ENCODE data around the gene TUBB2B. TPM values are rescaled to one million over a fixed set of nuclear protein-coding genes. Genes with fewer than 3 reads are reported as not detected.

Gene TUBB2B
- total RNA-seq (ENCODE audit: low replicate concordance): 4.1 and 6.3 TPM in 2 replicates

DNA sequence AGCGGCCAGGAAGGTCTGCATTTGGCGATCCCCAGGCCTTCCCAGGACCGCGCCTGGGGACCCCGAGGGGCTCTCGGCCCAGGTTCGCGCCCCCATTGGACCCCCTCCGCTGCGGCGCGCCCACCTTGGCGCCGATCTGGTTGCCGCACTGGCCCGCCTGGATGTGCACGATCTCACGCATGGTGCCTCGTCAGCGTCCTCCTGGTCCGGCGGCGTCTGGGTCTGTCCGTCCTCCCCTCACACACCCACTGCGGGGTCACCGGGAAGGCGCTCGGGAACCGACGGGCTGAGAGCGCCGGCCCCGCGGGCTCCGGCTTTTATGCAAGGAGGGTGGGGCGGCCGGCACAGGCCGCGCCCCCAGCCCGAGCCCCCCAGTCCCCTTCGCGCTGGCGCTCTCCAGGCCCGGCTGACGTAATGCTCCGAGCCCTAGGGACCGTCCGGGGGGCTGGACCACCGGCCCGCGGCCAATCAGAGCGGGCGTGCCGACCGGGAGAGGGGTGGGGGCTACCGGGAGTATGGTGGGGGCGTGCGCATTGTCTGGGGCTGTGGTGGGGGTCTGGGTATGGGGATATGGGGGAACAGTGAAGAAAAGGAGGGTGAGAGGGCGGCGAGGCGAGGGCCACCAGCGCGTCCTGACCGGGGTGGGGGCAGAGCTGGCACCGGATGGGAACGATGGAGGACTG lies at the start of gene TUBB2B:
TSS of gene TUBB2B (minus strand) at position 291 of the 683 bp plus-strand sequence. CDS start at position 181, 110 bp downstream.

DNA sequence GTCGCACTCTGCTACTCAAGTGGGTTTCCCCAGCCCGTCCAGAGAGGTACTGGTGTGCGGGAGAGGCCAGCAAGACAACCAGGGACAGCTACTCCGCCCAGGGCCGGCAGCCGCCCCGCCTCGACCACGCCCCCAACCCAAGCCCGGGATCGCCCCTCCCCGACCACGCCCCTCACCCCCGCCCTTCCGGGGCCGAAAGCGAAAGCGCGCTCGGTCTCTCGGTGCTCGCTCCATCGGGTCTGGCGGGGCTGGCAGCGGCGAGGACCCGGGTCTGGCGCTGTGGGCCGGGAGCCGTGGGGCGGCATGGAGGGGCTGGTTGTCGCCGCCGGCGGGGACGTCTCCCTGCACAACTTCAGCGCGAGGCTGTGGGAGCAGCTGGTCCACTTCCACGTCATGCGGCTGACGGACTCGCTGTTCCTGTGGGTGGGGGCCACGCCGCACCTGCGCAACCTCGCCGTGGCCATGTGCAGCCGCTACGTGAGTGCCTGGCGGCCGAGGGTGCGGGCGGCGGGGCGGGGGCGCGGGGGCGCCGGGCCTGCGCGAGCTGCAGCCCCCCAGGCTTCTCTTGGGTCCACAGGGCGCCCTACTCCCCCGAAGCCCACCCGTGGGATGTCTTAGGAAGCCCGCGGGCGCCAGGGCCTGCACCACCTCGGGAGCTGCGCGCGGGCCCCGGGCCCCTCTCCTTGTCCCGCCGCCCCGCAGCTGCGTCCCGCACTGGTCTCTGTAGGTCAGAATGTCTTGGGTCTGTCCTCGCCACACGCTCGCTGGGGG lies 31.5 kb upstream of the TUBB2B start, which contains the start of gene PSMG4:
TSS of gene PSMG4 (plus strand) at position 228 of the 771 bp plus-strand sequence. CDS start at position 304, 76 bp downstream.

Other genes starting within 250 kb of the TUBB2B start
- gene NQO2, start 227.8 kb downstream of the TUBB2B start, total RNA-seq (ENCODE audit: low replicate concordance): 44.7 and 55.5 TPM in 2 replicates
- gene RIPK1, start 159.2 kb downstream of the TUBB2B start, total RNA-seq (ENCODE audit: low replicate concordance): 16.2 and 21.3 TPM in 2 replicates
- gene BPHL, start 108.9 kb downstream of the TUBB2B start, total RNA-seq (ENCODE audit: low replicate concordance): 12.4 and 15.2 TPM in 2 replicates
- 102 and 120 TPM in 2 replicates for gene TUBB2A, start 70.1 kb downstream of the TUBB2B start, total RNA-seq (ENCODE audit: low replicate concordance)
- 36.7 and 45.8 TPM in 2 replicates for gene PSMG4, start 31.3 kb upstream of the TUBB2B start, total RNA-seq (ENCODE audit: low replicate concordance)
- 3.4 and 25.2 TPM in 2 replicates for gene SLC22A23, start 229.4 kb upstream of the TUBB2B start, total RNA-seq (ENCODE audit: low replicate concordance)

Data from smooth muscle cell of the coronary artery (primary cell).